Keratinocyte (primary cell): ENCODE results near the gene FYB1. TPM values are rescaled to one million over a fixed set of nuclear protein-coding genes. Genes with fewer than 3 reads are reported as not detected.

Experiments used
- DNase-seq: peaks from one replicate; pipeline ENCODE4 v3.0.0-alpha.2; 2011; ENCODE audit warnings: low read depth, missing footprints, low spot score
- FAIRE-seq: peaks from 2 replicates; lab custom pipeline; 2011; peaks lifted over from hg19 to GRCh38; lab: Jason Lieb, UNC
- H2AFZ ChIP-seq: 2 replicates; pipeline ENCODE4 v1.6.0; 2012; ENCODE audit warnings: low read length, control low read depth, inconsistent platforms; ENCODE audit not compliant: control insufficient read depth
- H3K27ac ChIP-seq: 2 replicates; pipeline ENCODE4 v1.5.1; 2011; ENCODE audit warnings: low read length; ENCODE audit not compliant: control insufficient read depth, insufficient read depth
- H3K27me3 ChIP-seq: 3 replicates; pipeline ENCODE4 v1.6.0; 2011; ENCODE audit warnings: low read length; ENCODE audit not compliant: control insufficient read depth, insufficient read depth; ENCODE audit errors: extremely low read depth
- H3K36me3 ChIP-seq, 2 experiments: 2 replicates in 1 of 2; 3 replicates in 1 of 2; pipeline ENCODE4 v1.5.1; 2011; ENCODE audit warnings: low read length in 2 of 2, mild to moderate bottlenecking in 1 of 2; ENCODE audit not compliant: control insufficient read depth in 2 of 2, insufficient read depth in 2 of 2; ENCODE audit errors: extremely low read depth in 1 of 2
- H3K4me1 ChIP-seq: 3 replicates; pipeline ENCODE4 v1.5.1; 2011; ENCODE audit warnings: low read length; ENCODE audit not compliant: control insufficient read depth, insufficient read depth; ENCODE audit errors: extremely low read depth
- H3K4me2 ChIP-seq: 3 replicates; pipeline ENCODE4 v1.6.0; 2011; ENCODE audit warnings: low read depth, low read length; ENCODE audit not compliant: control insufficient read depth, insufficient read depth; ENCODE audit errors: extremely low read depth
- H3K4me3 ChIP-seq, 3 experiments: fragments of 200-600 bp in 1 of 3; sonication (generic) in 1 of 3; 2 replicates in 2 of 3; 3 replicates in 1 of 3; pipeline ENCODE4 v1.5.1; 2011 to 2016; ENCODE audit warnings: low read length in 3 of 3, mild to moderate bottlenecking in 3 of 3, control low read depth in 2 of 3, inconsistent platforms in 1 of 3, low read depth in 1 of 3, mixed read lengths in 1 of 3, mixed run types in 1 of 3, moderate library complexity in 1 of 3; ENCODE audit not compliant: control insufficient read depth in 2 of 3, insufficient read depth in 2 of 3; ENCODE audit errors: extremely low read depth in 1 of 3
- H3K79me2 ChIP-seq: 2 replicates; pipeline ENCODE4 v1.6.0; 2012; ENCODE audit warnings: low read length; ENCODE audit not compliant: control insufficient read depth, insufficient read depth
- H3K9ac ChIP-seq: 3 replicates; pipeline ENCODE4 v1.6.0; 2011; ENCODE audit warnings: low read length; ENCODE audit not compliant: control insufficient read depth, insufficient read depth; ENCODE audit errors: extremely low read depth
- H3K9me1 ChIP-seq: 3 replicates; pipeline ENCODE4 v1.6.0; 2011; ENCODE audit warnings: low read length; ENCODE audit not compliant: control insufficient read depth, insufficient read depth; ENCODE audit errors: extremely low read depth
- H3K9me3 ChIP-seq: 2 replicates; pipeline ENCODE4 v1.5.1; 2012; ENCODE audit warnings: low read depth, low read length; ENCODE audit not compliant: control insufficient read depth
- H4K20me1 ChIP-seq: 3 replicates; pipeline ENCODE4 v1.6.0; 2011; ENCODE audit warnings: low read length; ENCODE audit not compliant: control insufficient read depth, insufficient read depth; ENCODE audit errors: extremely low read depth
- EZH2 ChIP-seq: IDR thresholded peaks from one replicate; pipeline ENCODE4 v1.6.1; 2012; ENCODE audit warnings: inconsistent platforms, mild to moderate bottlenecking, low read length, moderate library complexity
- dilution Hi-C: fragments of 300-500 bp; cut with MboI; formaldehyde crosslinking; loops from one replicate; pipeline ENCODE4 v1.7.0; 2020; ENCODE audit warnings: low sequenced_read_pairs; ENCODE audit not compliant: extremely low pct_ligation_motif_present
- polyA plus RNA-seq, 5 experiments: library from polyadenylated mRNA; depleted of rRNA in 3 of 5; stranded (reverse) in 3 of 5; stranded (forward) in 1 of 5; unstranded in 1 of 5; fragments of >200 nt; gene quantifications; 1 replicate in 1 of 5; 2 replicates in 3 of 5; 3 replicates in 1 of 5; pipeline versions ENCODE4 v1.2.1 to v1.2.3, GENCODE V29; 2011 to 2012; ENCODE audit warnings: missing spikeins in 2 of 5, low read depth in 1 of 5, low replicate concordance in 1 of 5
- TF ChIP-seq, protein P1 (sequence below), 3 experiments: IDR thresholded peaks in 1 of 3; conservative IDR thresholded peaks in 1 of 3; optimal IDR thresholded peaks in 1 of 3; 2 replicates in 2 of 3; 3 replicates in 1 of 3; pipeline versions ENCODE3 to v1.5.1; 2011; ENCODE audit warnings: low read length in 3 of 3, mild to moderate bottlenecking in 3 of 3, moderate library complexity in 2 of 3, control low read depth in 1 of 3, inconsistent platforms in 1 of 3; ENCODE audit not compliant: insufficient read depth in 2 of 3; ENCODE audit errors: extremely low read depth in 1 of 3

The FYB1 gene
- polyA plus RNA-seq, 1 donor (not counting 4 experiments of a cell fraction or from before 2014, with no cell fraction given) = 0.29 TPM

DNA sequence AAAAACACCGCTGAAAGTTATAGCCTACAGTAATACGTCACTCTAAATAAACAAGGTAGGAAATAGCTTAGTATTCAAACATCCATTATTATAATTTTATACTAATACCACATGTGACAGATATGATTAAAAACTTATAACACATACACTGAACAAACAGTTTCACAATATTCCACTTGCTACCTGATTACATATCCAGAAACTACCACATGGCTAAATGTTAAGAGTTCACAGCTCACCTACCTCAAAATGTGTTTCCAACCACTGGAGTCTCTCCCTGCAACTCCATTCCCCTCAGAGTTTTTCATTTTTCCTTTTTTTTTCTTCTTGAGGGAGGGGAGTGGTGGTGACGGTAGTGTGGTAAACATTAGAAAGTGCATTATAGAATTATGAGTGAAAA, 157.3 kb downstream of the FYB1 start:
- no peak for FAIRE-seq
- Histone ChIP-seq H2AFZ (no peak overlapping the region), H3K4me3 (no peak overlapping the region), H3K9me1 (peaks cover 2% of the 10 kb centered on the region), H3K9me3 (no peaks in the 10 kb centered on the region), H3K4me1 (no peaks in the 10 kb centered on the region), H3K79me2 (peaks cover 74% of the 10 kb centered on the region), H3K36me3 (peaks cover 0 to 2% of the 10 kb centered on the region in 2 experiments), H3K4me2 (no peak overlapping the region), H3K27me3 (no peaks in the 10 kb centered on the region), H4K20me1 (no peaks in the 10 kb centered on the region), H3K9ac (no peak overlapping the region), H3K27ac (no peak overlapping the region)
- no peak for TF ChIP-seq EZH2
- TF ChIP-seq, protein P1, sequence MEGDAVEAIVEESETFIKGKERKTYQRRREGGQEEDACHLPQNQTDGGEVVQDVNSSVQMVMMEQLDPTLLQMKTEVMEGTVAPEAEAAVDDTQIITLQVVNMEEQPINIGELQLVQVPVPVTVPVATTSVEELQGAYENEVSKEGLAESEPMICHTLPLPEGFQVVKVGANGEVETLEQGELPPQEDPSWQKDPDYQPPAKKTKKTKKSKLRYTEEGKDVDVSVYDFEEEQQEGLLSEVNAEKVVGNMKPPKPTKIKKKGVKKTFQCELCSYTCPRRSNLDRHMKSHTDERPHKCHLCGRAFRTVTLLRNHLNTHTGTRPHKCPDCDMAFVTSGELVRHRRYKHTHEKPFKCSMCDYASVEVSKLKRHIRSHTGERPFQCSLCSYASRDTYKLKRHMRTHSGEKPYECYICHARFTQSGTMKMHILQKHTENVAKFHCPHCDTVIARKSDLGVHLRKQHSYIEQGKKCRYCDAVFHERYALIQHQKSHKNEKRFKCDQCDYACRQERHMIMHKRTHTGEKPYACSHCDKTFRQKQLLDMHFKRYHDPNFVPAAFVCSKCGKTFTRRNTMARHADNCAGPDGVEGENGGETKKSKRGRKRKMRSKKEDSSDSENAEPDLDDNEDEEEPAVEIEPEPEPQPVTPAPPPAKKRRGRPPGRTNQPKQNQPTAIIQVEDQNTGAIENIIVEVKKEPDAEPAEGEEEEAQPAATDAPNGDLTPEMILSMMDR (optimal IDR thresholded peaks at IDR 0.05 in 1 of 3, IDR thresholded peaks at IDR 0.05 in 1 of 3, conservative IDR thresholded peaks at IDR 0.05 in 1 of 3; ENCODE audit: extremely low read depth in 1 of 3, insufficient read depth in 2 of 3, low read length in 3 of 3) = no peak
- DNase-seq = no peak
- dilution Hi-C loops = no loop called here

- FAIRE-seq (no peak), DNase-seq (no peak)
- no peaks in the 10 kb centered on the region for H3K9me3 ChIP-seq
- dilution Hi-C loops = no loop called here
- no peak overlapping the region for H3K27ac ChIP-seq
- H3K9me1 ChIP-seq = no peaks in the 10 kb centered on the region
- TF ChIP-seq EZH2 = no peak
- TF ChIP-seq, protein P1 (optimal IDR thresholded peaks at IDR 0.05 in 1 of 3, IDR thresholded peaks at IDR 0.05 in 1 of 3, conservative IDR thresholded peaks at IDR 0.05 in 1 of 3; ENCODE audit: extremely low read depth in 1 of 3, insufficient read depth in 2 of 3, low read length in 3 of 3) = no peak
- H3K27me3 ChIP-seq = no peaks in the 10 kb centered on the region
- H3K4me1 ChIP-seq = no peaks in the 10 kb centered on the region
- H3K9ac ChIP-seq = no peak overlapping the region
- H2AFZ ChIP-seq = no peak overlapping the region
- peaks cover 62% of the 10 kb centered on the region for H3K79me2 ChIP-seq
- H3K4me3 ChIP-seq = no peak overlapping the region
- H4K20me1 ChIP-seq = no peaks in the 10 kb centered on the region
- no peak overlapping the region for H3K4me2 ChIP-seq
- H3K36me3 ChIP-seq = peaks cover 0 to 2% of the 10 kb centered on the region in 2 experiments
Observed at GRCh38 chr5:39059064-39059463, 160.3 kb downstream of the FYB1 start.
